Stomach (tissue), 9 donors: Measurements from ENCODE around the gene VWF. TPM values are rescaled to one million over a fixed set of nuclear protein-coding genes. Genes with fewer than 3 reads are reported as not detected.

Source experiments
- DNase-seq, 2 donors: peaks; one replicate each; pipeline versions ENCODE4 v3.0.0 to v3.0.0-alpha.2; 2013 to 2019
- H3K27ac ChIP-seq, 5 donors: fragments of 200-600 bp in 4 of 5; sonication (generic) in 4 of 5; one replicate each; pipeline ENCODE4 v1.5.1; 2013 to 2019; ENCODE audit warnings: mild to moderate bottlenecking in 1 of 5, moderate library complexity in 1 of 5
- H3K27me3 ChIP-seq, 3 donors: fragments of 200-600 bp; sonication (generic); one replicate each; pipeline ENCODE4 v1.5.1; 2017 to 2019; ENCODE audit warnings: mixed run types in 1 of 3
- H3K36me3 ChIP-seq, 4 donors: fragments of 200-600 bp; sonication (generic); 1 replicate in 3 of 4; 2 replicates in 1 of 4; pipeline ENCODE4 v1.5.1; 2016 to 2019
- H3K4me1 ChIP-seq, 4 donors: fragments of 200-600 bp; sonication (generic); one replicate each; pipeline ENCODE4 v1.5.1; 2016 to 2019
- H3K4me3 ChIP-seq, 4 donors: fragments of 200-600 bp; sonication (generic) in 3 of 4; one replicate each; pipeline ENCODE4 v1.5.1; 2016 to 2019; ENCODE audit warnings: mild to moderate bottlenecking in 1 of 4
- H3K9me3 ChIP-seq, 4 donors: fragments of 200-600 bp; sonication (generic); one replicate each; pipeline ENCODE4 v1.5.1; 2016 to 2019
- EP300 ChIP-seq: sonication (generic); formaldehyde crosslinking; IDR thresholded peaks from one replicate; pipeline ENCODE4 v1.6.1; 2017; ENCODE audit warnings: antibody characterized with exemption
- POLR2A ChIP-seq, 4 donors: fragments of 450-650 bp; IDR thresholded peaks; one replicate each; pipeline ENCODE4 v1.6.1; 2016; ENCODE audit warnings: antibody characterized with exemption in 4 of 4, control low read depth in 2 of 4, mild to moderate bottlenecking in 1 of 4, moderate library complexity in 1 of 4
- POLR2AphosphoS5 ChIP-seq, 3 donors: sonication (generic); formaldehyde crosslinking; IDR thresholded peaks; one replicate each; pipeline ENCODE4 v1.6.1; 2016; ENCODE audit warnings: antibody characterized with exemption in 3 of 3
- WGBS, 5 donors: extraction: QIAGEN DNeasy Blood & Tissue Kit in 3 of 5; methylation state at CpG; one replicate each; pipeline versions ENCODE4 v1.1.5 to v1.1.7; 2013 to 2018; 5-methylcytosine and 5-hydroxymethylcytosine counted together
- intact Hi-C: fragments of 100-400 bp; cut with DNase I; formaldehyde crosslinking; loops from one replicate; pipeline ENCODE4 v1.15.1; 2023; ENCODE audit warnings: low total_unique reads
- polyA plus RNA-seq, 3 donors: library from polyadenylated mRNA; stranded (reverse); fragments of 200-250 nt; gene quantifications; one replicate each; pipeline ENCODE4 v1.2.3, GENCODE V29; 2013
- total RNA-seq, 5 donors: library from RNA; depleted of rRNA; stranded (reverse); fragments of >200 nt; gene quantifications; one replicate each; pipeline versions ENCODE4 v1.1.0 to v1.2.3, GENCODE V29; 2014 to 2016
- TF ChIP-seq, protein P1 (sequence below), 7 experiments: fragments of 450-650 bp in 4 of 7; fragments of 200-600 bp in 3 of 7; sonication (generic) in 3 of 7; IDR thresholded peaks; one replicate each; pipeline ENCODE4 v1.5.1; 2016 to 2019; ENCODE audit warnings: antibody characterized with exemption in 7 of 7, control low read depth in 2 of 7, mild to moderate bottlenecking in 1 of 7
- donor health status: healthy with polysubstance abuse.
- donor health status: Bipolar disorder and iron deficiency.
- donor health status: healthy.

Gene VWF
- total and polyA plus RNA-seq, 8 donors = 3.1 to 103 (median 50.2) TPM

DNA sequence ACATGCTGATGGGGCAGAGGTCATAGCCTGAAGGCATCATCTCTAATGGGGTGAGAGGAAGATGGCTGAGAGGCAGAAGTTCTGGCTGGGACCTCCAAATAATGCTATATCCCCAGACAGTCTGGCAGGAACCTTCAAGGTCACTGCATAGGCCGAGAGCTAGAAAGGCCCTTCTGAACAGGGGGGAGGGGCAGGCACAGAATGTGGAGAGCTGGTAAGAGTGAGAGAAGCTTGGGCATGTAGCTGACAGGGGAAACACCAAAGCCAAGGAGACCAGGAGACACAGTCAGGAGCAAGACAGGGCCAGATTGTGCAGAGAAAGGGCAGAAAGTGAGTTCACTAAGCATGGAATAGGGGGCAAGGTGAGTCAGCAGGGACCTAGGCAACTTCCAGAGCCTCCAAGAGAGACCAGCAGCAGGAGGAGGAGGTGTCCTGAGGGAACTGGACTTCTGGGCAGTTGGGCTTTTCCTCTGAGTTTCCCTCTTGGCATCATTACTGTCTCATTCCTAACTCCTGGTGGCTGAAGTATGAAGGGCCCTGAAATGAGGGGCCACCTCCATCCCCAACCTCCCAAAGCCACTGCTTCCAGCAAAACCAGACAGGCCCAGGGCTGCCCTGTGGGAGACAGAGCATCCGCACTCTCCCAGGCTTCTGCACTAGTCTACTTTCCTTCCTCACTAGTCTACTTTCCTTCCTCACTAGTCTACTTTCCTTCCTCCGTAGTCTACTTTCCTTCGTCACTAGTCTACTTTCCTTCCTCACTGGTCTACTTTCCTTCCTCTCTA, 196.5 kb downstream of the VWF start:
- Histone ChIP-seq H3K9me3 (no peaks in the 10 kb centered on the region), H3K4me1 (no peaks in the 10 kb centered on the region), H3K4me3 (no peak overlapping the region), H3K36me3 (no peaks in the 10 kb centered on the region), H3K27me3 (peaks cover 0 to 10% (median 0%) of the 10 kb centered on the region in 3 donors), H3K27ac (no peak overlapping the region)
- TF ChIP-seq, protein P1, sequence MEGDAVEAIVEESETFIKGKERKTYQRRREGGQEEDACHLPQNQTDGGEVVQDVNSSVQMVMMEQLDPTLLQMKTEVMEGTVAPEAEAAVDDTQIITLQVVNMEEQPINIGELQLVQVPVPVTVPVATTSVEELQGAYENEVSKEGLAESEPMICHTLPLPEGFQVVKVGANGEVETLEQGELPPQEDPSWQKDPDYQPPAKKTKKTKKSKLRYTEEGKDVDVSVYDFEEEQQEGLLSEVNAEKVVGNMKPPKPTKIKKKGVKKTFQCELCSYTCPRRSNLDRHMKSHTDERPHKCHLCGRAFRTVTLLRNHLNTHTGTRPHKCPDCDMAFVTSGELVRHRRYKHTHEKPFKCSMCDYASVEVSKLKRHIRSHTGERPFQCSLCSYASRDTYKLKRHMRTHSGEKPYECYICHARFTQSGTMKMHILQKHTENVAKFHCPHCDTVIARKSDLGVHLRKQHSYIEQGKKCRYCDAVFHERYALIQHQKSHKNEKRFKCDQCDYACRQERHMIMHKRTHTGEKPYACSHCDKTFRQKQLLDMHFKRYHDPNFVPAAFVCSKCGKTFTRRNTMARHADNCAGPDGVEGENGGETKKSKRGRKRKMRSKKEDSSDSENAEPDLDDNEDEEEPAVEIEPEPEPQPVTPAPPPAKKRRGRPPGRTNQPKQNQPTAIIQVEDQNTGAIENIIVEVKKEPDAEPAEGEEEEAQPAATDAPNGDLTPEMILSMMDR (IDR thresholded peaks at IDR 0.05) = no peak
- no peak for TF ChIP-seq POLR2AphosphoS5 (IDR thresholded peaks at IDR 0.05)
- TF ChIP-seq POLR2A (IDR thresholded peaks at IDR 0.05) = no peak
- no peak for TF ChIP-seq EP300
- no peak for DNase-seq
- intact Hi-C loops = no loop called here
- 66 to 80% (median 77%) methylated on average over 2 to 4 of the region's 4 CpGs for WGBS, 5 donors

DNA sequence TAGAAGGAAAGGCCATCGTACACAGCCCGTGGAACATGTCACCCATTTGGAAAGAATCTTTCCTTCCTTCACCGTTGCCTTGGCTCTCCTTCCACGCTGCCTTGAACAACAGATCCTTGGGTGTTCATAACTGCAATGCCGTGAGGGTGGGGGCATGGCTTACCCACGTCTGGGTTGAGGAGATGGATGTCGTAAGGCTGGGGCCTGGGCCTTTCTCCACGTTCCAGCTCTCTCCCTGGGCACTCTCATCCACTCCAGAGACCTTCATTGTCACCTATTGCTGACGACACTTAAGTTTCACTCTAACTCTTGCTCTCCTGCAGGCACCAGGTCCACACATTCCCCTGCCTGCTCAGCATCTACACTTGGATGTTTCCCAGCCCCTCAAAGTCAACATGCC, 198.8 kb downstream of the VWF start:
- intact Hi-C loops = no loop called here
- Histone ChIP-seq H3K9me3 (no peaks in the 10 kb centered on the region), H3K4me3 (no peak overlapping the region), H3K4me1 (no peaks in the 10 kb centered on the region), H3K27me3 (peaks cover 0 to 18% (median 0%) of the 10 kb centered on the region in 3 donors), H3K36me3 (no peaks in the 10 kb centered on the region), H3K27ac (no peak overlapping the region)
- WGBS, 5 donors = 79 to 82% (median 81%) methylated on average over 9 of the region's 9 CpGs
- no peak for DNase-seq
- TF ChIP-seq POLR2A (IDR thresholded peaks at IDR 0.05) = no peak
- TF ChIP-seq EP300 = no peak
- TF ChIP-seq, protein P1 (IDR thresholded peaks at IDR 0.05) = no peak
- no peak for TF ChIP-seq POLR2AphosphoS5 (IDR thresholded peaks at IDR 0.05)

DNA sequence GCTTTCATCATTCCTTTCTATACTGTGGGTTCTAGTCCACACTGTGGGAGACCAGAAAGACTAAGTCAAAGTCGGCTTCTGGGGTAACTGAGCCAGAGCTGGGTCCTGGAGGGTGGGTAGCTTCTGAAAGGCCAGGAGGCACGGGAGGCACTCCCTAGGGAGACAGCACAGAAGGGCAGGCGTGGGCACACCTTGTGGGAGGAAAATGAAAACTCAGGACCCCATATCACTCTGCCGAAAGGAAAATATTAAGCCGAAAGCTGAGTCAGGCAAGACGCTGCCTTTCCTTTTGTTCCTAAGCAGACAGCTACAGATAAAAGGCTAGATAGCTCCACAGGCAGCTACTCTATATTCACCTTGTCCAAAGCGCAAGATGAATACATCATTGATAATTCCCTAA, 200.1 kb downstream of the VWF start:
- no peak for DNase-seq
- WGBS, 5 donors = 42 to 72% (median 62%) methylated on average over 7 of the region's 7 CpGs
- TF ChIP-seq, protein P1 (IDR thresholded peaks at IDR 0.05) = no peak
- TF ChIP-seq EP300 (no peak), POLR2AphosphoS5 (IDR thresholded peaks at IDR 0.05) (no peak), POLR2A (IDR thresholded peaks at IDR 0.05) (no peak)
- peaks cover 0 to 14% (median 0%) of the 10 kb centered on the region in 3 donors for H3K27me3 ChIP-seq
- intact Hi-C loops = no loop called here
- no peaks in the 10 kb centered on the region for H3K4me1 ChIP-seq
- no peaks in the 10 kb centered on the region for H3K36me3 ChIP-seq
- H3K4me3 ChIP-seq = no peak overlapping the region
- no peaks in the 10 kb centered on the region for H3K9me3 ChIP-seq
- no peak overlapping the region for H3K27ac ChIP-seq

DNA sequence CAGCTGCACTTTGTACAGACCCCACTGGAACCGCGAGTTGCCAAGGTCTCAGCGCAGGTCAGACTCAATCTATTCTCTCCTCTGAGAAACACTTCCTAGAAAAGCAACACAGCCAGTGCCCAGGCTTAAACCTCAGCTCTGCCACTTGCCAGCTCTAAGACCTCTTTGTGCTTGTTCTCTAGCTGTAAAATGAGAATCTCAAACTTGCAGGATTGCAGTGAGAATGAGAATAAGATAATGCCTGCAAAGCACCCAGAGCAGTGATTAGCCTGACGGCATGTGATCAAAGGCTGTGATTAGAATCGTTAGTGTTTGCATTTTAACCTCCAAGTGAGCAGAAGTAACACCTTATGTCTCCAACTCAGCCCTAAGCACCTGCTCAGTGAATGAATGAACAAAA, 200.7 kb downstream of the VWF start:
- WGBS, 5 donors = 29 to 49% (median 41%) methylated on average over 5 of the region's 5 CpGs
- no peak overlapping the region for H3K27ac ChIP-seq
- TF ChIP-seq POLR2A (IDR thresholded peaks at IDR 0.05) (no peak), POLR2AphosphoS5 (IDR thresholded peaks at IDR 0.05) (no peak), EP300 (no peak)
- TF ChIP-seq, protein P1 (IDR thresholded peaks at IDR 0.05) = no peak

More for the DNA sequence above, 200.7 kb downstream of the VWF start:
- Histone ChIP-seq H3K4me3 (no peak overlapping the region), H3K9me3 (no peaks in the 10 kb centered on the region), H3K36me3 (no peaks in the 10 kb centered on the region), H3K27me3 (peaks cover 0 to 14% (median 0%) of the 10 kb centered on the region in 3 donors), H3K4me1 (no peaks in the 10 kb centered on the region)
- DNase-seq = no peak
- intact Hi-C loops = no loop called here
